Stimulated activated CD8-positive, alpha-beta memory T cell treated with anti-CD3 and anti-CD28 coated beads, Interleukin-4, amount 100 ng/mL, for 24 hours (primary cell): ENCODE measurements around the gene NDUFA13.
A peak's percentile ranks its signal among the peaks of the same experiment; 100 is the strongest.

Experiments
- DNase-seq: peaks from one replicate; pipeline ENCODE4 v3.0.0-alpha.2; 2020; ENCODE audit warnings: low read depth

NDUFA13 gene

GRCh38 chr19:19533841-19534240 lies 17.8 kb downstream of the NDUFA13 start:
- no peak for DNase-seq

GRCh38 chr19:19534556-19535265 lies 18.7 kb downstream of the NDUFA13 start:
- no peak for DNase-seq

- DNase-seq, result no peak
Measured at GRCh38 chr19:19535311-19536191, 19.5 kb downstream of the NDUFA13 start.

DNA sequence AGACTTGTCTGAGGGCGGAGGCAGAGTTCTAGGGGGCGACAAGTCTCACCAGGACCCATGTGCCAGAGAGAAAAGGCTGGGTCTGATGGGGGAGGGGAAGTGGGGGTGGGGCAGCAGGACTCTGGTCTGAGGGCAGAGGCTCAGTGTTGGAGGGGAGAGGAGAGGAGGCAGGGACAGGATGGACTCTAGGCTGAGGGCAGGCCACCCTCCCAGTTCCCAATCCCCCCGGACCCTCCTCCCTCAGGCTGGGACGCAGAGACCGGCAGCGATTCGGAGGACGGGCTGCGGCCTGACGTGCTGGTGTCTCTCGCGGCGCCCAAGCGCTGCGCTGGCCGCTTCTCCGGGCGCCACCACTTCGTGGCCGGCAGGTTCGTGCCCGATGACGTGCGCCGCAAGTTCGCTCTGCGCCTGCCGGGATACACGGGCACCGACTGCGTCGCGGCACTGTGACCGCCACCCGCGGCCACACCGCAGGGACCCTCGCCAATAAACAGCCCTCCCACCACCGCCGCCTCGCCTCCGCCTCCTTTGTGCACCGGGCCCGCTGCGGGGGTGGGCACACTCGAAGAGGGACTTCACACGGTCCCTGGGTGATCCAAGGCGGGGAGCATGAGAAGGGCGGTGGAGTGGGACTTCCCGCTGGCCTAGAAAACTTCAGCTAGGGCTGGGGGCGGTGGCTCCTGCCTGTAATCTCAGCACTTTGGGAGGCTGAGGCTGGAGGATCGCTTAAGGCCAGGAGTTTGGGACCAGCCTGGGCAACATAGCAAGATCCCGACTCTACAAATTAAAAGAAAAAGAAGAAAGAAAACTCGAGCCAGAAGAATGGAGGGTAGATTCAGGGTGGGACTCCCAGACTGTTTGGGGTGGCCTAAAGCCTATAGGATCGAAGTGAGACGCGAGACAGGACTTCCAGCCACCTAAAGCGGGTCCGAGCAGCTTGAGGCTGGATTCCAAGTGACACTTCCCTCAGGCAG lies 21.3 kb downstream of the NDUFA13 start:
- DNase-seq, result no peak

DNA sequence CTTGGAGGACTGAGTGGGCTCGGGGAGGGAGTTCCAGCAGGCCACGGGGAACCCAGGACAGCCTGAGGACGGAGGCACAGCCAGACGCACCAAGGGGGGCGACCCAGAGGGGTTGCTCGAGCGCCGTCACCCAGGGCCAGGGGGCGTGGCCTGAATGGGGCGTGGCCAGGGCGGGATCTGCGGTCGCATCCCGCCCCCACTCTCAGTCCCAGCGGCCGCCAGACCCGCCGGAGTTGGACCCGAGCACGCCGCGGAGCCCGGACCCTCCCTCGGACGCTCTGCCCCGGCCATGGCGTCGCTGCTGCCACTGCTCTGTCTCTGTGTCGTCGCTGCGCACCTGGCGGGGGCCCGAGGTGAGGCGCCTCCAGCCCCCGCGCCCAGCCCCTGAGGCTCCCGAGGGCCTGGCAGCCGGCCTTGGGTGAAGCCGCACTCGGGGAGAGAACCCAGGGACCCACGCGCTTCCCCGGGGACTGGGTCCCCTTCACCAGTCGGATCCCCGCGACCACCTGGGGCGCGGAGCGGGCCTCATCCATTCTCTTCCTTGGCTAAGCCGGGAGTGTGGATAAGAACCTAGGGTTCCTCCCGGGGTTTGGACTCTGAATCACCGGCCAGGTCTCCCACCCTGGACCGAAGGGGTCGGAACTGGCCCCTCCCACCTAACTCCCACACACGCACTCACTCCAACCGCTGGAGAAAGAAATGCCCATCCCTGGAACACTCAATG lies 22.2 kb downstream of the NDUFA13 start, which contains the start of gene CILP2:
Gene CILP2 (plus strand): TSS at position 205 of the 724 bp plus-strand sequence. CDS start 85 bp downstream, at position 290.
- DNase-seq, result no peak

DNA sequence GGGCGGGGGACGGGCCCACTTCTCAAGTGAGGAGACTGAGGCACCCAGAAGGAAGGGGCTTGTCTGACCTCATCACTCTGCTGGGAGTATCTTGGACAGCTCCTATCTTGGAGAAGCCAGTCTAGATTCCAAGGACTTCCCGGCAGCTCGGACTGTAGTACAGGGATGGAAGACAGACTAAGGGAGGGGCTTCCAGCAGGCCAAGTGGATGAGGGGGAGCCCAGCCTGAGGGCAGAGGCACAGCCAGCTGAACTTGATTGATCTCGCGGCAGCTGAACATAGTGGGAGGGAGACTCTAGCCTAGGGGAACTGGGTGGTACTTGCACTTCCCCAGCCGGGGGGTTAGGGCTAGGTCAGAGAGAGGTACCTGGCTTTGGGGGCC lies 22.8 kb downstream of the NDUFA13 start:
- no peak for DNase-seq

GRCh38 chr19:19539698-19540063 lies 23.7 kb downstream of the NDUFA13 start:
- DNase-seq, result no peak

DNA sequence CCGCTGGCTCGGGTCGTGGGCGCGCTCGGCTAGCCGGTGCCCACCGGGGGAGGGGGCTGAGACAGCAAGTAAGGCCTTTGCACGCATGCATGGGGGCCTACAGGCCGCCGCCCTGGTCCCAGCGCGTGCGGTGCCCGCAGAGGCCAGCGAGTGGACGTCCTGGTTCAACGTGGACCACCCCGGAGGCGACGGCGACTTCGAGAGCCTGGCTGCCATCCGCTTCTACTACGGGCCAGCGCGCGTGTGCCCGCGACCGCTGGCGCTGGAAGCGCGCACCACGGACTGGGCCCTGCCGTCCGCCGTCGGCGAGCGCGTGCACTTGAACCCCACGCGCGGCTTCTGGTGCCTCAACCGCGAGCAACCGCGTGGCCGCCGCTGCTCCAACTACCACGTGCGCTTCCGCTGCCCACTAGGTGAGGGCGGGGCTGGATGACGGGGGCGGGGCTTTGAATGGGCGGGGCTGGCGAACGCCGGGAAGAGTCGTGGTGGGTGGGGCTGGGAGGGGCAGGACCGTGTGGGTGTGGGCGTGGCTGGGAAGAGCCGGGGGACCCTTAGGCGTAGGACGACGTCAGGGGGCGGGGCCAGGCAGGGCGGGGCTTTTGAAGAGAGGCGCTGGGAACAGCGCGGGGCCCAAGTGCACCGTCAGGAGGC lies 24.2 kb downstream of the NDUFA13 start:
- peak; percentile 49 for DNase-seq

- peak; percentile 53 for DNase-seq
Measured at GRCh38 chr19:19540715-19541515, 24.9 kb downstream of the NDUFA13 start.

DNA sequence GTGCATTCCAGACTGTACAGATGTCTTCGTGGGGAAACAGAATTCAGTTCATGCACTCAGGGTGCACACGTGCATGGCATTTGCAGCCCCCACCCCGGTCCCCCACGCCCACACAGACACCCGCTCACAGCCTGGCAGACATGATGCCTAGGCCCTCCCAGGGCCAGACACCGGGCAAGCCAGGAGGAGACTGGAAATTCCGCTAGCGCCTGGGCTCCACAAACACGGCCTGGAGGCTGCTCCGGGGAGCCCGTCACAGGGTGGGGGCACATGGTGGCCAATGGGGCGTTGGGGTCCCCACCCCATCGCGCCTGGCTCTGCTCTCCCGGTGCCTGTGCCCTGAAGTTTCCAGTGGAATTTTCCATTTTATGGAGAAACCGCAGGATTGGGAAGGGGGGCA lies 25.6 kb downstream of the NDUFA13 start:
- no peak for DNase-seq

- no peak for DNase-seq
Measured at GRCh38 chr19:19542507-19542906, 26.5 kb downstream of the NDUFA13 start.

DNA sequence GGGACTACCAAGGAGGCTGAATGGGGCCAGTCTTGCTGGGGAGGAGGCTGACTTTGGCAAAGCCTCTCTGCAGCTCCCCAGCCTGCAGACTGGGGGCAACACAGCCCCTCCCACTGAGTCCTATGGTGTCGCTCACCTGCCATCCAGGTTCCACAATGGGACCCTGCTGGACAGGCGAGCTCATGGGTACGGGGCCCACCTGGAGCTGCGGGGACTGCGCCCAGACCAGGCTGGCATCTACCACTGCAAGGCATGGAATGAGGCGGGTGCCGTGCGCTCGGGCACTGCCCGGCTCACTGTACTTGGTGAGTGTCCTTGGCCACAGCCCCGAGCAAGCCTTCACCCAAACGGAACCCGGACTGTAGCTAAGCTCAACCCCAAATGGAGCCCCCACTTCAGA lies 27.1 kb downstream of the NDUFA13 start:
- no peak for DNase-seq

DNA sequence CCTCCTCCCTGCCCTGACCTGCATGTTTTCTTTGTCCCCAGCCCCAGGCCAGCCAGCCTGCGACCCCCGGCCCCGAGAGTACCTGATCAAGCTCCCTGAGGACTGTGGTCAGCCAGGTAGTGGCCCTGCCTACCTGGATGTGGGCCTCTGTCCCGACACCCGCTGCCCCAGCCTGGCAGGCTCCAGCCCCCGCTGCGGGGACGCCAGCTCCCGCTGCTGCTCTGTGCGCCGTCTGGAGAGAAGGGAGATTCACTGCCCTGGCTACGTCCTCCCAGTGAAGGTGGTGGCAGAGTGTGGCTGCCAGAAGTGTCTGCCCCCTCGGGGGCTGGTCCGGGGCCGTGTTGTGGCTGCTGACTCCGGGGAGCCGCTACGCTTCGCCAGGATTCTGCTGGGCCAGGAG lies 27.6 kb downstream of the NDUFA13 start:
- no peak for DNase-seq

- no peak for DNase-seq
Measured at GRCh38 chr19:19544257-19544953, 28.4 kb downstream of the NDUFA13 start.

- DNase-seq, result no peak
Measured at GRCh38 chr19:19544954-19545591, 29.0 kb downstream of the NDUFA13 start.

DNA sequence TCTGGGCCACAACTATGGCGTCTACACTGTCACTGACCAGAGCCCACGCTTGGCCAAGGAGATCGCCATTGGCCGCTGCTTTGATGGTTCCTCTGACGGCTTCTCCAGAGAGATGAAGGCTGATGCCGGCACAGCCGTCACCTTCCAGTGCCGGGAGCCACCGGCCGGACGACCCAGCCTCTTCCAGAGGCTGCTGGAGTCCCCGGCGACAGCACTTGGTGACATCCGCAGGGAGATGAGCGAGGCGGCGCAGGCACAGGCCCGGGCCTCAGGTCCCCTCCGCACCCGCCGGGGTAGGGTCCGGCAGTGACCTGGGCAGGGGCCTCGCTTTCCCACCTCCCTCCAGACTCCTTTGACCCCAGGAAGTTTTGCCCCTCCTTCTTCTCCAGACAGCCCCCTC lies 29.7 kb downstream of the NDUFA13 start:
- no peak for DNase-seq

DNA sequence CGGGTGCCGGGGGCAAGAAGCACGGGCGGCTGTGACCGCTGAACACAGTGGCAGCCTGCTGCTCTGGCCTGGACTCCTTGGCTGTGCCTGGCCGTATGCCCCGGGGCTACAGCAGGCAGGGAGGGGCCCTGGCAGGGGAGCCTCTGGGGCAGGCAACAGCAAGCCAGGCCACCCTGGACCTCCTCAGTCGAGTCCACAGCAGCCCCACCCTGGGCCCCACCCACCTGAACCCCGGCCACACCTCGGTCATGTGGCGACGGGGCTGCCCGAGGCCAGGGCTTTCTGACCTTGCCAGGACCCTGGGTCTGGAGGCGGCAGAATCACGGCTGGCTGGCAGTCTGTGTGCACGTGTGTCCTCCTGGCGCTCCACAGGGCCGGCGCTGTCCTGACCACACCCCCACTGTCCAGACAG lies 30.7 kb downstream of the NDUFA13 start:
- no peak for DNase-seq

GRCh38 chr19:19547674-19548336 lies 31.8 kb downstream of the NDUFA13 start:
- no peak for DNase-seq
